NCI-H2227 (cell line): ENCODE results near the gene NUDT3.
"Not testable (repeated sequence)": the region's sequence is repeated elsewhere in the genome, so short reads cannot be mapped to it uniquely, and the experiment has no call there.

ENCODE experiments used
- DNase-seq: peaks from one replicate; lab custom pipeline; 2025; ENCODE audit not compliant: unreplicated experiment; lab: John Stamatoyannopoulos, UW

NUDT3 gene

DNA sequence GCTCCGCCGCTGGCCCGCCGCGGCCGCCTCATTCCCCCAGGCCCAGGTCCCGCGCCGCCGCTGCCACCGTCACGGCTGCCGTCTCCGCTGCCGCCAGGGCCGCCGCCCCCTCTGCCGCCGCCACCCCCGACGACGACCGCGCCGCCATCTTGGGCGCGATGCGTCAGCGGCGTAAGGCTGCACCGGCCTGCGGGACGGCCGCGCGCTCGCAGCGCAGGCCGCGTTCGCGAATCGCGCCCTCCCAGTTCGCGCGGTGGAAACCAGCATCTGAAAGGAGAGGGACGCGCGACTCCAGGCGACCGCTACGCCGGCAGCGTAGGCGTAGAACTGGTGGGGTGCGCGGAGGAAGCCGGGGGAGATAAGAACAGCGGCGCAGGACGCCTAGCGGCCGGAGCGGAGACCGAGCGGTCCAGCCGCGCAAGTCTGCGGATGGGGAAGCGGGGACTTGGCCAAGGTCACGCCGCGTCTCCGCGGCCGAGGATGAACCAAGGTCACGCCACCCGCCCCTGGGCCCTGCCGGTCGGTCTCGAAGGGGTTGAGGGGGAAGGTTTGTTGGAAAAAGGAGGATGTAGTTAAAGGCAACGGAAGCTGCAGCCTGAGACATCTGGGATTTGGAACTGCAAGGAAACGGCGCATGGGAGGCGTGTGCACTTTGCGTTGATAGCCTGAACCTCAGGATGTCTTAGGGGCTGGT lies at the start of gene NUDT3:
NUDT3 (minus strand) TSS at position 173 of the 694 bp plus-strand sequence. CDS start 307 bp downstream, outside the sequence.
- peak; percentile 98 for DNase-seq

DNA sequence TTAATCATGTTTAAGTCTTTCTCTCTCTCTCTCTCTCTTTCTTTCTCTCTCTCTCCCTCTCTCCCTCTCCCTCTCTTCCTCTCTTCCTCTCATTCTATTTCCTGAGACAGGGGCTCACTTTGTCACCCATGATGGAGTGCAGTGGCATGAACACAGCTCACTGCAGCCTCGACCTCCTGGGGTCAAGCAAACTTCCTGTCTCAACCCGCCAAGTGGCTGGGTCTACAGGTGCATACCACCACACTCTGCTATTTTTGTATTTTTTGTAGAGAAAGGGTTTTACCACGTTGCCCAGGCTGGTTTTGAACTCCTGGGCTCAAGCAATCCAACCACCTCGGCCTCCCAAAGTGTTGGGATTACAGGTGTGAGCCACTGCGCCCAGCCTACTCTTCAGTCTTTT lies 49.1 kb upstream of the NUDT3 start:
- DNase-seq, result no peak

DNA sequence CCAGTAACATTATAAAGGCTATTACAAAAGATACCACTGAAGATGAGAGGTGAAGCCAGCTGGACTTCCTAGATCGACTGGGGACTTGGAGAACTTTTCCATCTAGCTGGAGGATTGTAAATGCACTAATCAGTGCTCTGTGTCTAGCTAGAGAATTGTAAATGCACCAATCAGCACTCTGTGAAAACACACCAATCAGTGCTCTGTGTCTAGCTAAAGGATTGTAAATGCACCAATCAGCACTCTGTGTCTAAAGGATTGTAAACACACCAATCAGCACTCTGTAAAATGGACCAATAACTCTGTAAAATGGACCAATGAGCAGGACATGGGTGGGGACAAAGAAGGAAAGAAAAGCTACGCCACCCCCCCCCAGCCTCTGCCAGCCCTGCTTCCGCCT lies 47.0 kb upstream of the NUDT3 start:
- no peak for DNase-seq

DNA sequence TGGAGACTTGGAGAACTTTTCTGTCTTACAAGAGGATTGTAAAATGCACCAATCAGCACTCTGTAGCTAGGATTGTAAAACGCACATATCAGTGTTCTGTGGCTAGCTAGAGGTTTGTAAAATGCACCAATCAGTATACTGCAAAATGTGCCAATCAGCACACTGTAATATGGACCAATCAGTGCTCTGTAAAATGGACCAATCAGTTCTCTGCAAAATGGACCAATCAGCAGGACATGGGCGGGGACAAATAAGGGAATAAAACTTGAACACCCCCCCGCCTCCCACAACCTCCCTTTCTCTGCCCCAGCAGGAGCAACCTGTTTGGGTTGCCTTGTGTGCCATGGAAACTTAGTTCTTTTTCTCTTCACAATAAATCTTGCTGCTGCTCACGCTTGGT lies 46.2 kb upstream of the NUDT3 start:
- no peak for DNase-seq

DNA sequence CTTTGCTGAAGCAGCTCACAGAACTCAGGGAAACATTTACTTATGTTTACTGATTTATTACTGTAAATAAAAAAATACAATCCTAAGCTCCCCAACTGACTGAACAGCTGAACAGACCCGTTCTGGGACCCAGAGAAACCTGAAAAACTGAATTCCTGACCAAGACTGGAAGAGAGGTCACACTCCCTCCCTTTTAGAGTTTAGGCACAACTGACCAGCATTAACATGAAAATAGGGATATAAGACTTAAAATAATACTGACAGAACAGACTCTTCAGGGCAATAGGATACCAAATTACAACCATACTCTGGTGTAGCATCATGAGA lies 45.1 kb upstream of the NUDT3 start:
- no peak for DNase-seq

DNA sequence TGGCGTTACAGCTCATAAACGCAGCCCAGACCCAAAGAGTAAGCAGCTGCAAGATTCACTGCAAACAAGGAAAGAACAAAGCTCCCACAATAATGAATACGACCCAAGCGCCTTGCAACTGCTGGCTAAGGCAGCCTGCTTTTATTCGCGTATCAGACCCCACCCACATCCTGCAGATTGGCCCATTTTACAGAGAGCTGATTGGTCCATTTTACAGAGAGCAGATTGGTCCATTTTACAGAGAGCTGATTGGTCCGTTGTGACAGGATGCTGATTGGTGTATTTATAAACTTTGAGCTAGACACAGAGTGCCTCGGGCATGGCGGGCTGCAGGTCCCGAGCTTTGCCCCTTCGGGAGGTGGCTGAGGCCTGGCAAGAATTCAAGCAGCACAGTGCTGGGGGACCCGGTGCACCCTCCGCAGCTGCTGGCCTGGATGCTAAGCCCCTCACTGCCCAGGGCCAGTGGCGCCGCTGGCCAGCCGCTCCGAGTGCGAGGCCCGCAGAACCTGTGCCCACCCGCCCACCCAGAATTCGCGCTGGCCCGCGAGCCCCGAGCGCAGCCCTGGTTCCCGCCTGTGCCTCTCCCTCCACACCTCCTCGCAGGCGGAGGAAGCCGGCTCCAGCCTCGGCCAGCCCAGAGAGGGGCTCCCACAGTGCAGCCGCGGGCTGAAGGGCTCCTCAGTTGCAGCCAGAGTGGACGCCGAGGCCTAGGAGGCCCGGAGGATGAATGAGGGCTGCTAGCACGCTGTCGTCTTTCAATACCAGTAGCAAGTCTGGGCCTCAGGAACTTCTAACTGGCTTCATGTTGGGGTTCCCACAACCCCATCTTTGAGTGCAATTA lies 44.6 kb upstream of the NUDT3 start:
- no peak for DNase-seq

DNA sequence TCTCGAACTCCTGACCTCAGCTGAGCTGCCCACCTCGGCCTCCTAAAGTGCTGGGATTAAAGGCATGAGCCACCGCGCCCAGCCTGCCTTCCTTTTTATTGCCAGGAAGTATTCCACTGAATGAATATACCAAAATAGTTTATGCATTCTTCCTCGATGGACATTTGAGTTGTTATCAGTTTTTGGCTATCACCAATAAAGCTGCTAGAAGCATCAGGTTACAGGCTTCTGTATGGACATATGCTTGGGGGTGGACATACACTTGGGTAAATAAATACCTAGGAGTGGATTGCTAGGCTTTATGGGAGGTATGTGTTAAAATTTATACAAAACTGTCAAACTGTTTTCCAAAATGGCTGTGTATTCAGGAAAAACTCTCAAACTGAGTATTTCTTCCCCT lies 43.4 kb upstream of the NUDT3 start:
- no peak for DNase-seq

DNA sequence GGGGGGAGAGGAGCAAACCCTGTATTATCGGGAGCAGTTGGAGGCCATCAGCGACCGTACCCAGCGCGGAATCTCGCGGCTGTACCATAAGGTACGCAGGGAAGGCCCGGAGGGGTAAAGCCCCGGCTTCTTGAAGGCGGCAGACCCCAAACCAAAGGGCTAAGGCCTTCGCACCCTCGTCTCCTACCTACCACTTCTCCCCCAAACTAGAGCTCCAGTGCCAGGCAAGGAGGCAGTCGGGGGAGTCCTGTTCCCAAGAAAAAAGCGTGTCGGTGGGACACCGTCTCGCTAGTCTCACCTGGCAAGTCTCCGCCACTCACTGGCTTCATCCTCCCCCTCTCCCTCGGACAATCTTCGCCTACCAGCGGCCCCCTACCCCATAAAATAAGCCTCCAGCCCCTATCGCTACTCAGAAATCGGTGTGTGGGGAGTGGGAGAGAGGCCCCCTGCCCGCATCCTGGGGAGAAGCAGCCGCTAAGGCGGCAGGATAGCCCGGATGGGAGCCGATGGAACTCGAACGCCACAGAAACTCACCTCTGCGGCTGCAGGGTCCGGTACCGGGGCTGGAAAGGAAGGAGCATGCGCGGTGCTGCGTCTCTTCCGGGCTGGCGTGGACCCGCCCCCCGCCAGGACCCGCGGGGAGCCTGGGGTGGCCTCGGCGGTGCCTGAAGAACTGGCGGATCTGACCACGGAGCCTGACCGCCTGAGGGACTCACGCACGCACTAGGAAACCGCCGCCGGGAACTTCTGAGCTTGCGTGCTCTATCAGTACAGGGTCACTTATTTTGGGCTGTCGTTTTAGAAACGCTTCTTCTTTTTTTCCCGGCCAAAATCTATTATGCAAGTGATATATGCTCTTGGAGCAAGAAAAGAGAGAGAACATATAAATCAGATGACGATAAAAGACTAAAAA lies 33.3 kb upstream of the NUDT3 start, which contains the start of gene RPS10:
RPS10 (minus strand) TSS at position 572 of the 913 bp plus-strand sequence. CDS start 848 bp downstream, outside the sequence.
- peak; percentile 96 for DNase-seq

DNA sequence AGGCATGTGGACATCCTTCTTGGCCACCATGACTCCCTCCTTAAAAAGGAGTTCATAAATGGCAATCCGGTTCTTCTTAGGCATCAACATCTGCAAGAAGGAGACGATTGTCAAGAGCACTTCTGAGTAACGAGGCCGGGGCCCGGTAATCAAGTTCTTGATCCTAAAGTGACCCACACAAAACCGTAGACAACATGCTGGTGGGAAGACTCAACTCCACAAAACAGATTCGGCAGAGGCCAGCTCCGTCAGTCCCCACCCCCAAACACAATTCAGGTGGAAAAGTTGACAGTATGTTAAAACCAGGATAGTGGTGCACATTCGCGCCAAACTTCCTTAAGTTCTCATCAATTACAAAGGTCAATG lies 32.6 kb upstream of the NUDT3 start:
- DNase-seq, result no peak

DNA sequence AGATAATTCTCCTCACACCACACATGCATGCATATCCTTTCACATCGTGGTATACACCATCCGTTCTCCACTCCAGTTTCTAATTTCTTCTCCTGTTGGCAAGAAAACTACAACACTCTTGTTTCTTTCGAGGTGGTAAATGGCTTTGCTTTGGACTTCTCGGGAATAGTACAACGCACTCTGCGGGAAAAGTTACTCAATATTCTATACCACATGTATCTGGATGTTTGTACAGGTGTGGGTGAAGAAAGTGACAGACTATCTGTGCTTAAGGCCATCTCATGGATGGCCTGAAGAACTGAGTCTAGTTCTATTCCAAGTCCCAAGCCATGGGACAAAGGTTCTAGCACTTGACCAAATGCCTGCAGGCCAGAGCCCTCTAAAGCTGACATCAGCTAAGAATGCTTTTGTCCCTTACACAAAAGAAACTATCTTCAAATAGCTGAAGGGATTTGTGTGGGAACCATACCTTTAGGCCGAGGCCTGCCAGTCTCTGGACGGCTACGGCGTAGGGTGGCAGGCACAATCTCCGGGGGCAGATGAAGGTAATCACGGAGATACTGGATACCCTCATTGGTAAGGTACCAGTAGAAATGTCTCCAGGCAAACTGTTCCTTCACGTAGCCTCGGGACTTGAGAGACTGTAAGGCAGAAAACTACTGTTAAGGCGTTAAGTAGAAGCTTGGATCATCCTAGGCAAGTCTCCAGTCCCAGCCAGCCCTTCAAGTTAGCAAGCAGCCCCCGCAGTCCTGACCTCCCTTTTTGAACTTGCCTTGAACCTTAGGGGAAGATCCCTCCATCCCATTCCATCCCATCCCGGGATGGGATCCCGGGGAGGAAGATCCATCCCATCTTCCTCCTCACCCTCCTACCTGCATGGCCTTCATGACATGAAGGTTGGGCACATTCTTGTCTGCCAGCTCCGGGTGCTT lies 32.0 kb upstream of the NUDT3 start:
- DNase-seq, result no peak

DNA sequence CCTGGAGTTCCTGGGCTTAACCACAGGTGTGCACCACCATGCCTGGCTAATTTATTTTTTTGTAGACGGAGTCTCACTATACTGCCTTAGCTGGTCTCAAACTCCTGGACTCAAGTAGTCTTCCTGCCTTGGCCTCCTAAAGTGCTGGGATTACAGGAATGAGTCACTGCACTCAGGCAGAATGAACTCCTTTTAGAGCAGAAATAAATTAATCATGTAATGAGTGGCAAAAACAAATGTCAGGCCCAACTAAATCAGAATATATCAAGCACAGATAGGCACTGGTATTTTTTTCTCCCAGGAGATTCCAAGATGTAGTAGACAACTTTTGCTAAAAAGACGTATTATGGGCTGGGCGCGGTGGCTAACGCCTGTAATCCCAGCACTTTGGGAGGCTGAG lies 30.8 kb upstream of the NUDT3 start:
- no peak for DNase-seq

DNA sequence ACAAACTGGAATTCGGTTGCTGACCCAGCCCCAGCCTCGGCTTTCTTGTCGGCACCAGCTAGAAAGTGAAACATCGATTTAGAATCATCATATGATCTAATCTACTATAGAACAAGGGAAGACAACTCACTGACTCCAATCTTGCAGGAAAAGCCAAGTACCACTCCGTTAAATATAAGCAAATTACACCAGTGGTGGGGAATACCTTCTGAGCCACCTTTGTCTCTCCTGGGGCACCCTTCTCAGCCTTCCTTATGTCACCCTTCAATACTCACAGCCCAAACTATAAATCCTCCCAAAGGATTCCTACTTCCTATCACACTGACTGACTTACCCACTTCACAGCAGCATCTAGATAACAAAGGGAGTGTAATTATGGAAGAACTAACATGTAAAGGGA lies 25.9 kb upstream of the NUDT3 start:
- no peak for DNase-seq

DNA sequence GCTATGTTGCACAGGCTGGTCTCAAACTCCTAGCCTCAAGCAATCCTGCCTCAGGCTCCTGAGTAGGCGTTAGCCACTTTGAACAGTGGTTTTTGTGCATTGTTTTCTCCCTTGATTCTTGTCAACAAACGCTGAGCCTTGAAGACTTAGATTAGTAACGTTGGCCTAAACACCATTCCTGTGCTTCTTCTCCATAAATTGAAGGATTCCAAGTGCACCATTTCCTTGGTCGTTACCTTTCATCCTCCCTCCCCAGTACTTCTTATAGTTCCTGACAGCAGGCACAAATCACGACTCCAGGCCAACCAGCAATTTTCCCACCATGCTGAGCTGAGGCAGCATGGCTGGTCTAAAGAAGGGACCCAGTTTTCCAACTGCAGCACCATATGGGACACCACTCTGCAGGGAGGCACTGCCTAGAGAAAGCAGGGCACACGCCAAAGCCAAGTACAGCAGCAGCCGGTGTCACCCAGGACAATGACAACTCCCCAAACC lies 24.5 kb upstream of the NUDT3 start:
- no peak for DNase-seq

DNA sequence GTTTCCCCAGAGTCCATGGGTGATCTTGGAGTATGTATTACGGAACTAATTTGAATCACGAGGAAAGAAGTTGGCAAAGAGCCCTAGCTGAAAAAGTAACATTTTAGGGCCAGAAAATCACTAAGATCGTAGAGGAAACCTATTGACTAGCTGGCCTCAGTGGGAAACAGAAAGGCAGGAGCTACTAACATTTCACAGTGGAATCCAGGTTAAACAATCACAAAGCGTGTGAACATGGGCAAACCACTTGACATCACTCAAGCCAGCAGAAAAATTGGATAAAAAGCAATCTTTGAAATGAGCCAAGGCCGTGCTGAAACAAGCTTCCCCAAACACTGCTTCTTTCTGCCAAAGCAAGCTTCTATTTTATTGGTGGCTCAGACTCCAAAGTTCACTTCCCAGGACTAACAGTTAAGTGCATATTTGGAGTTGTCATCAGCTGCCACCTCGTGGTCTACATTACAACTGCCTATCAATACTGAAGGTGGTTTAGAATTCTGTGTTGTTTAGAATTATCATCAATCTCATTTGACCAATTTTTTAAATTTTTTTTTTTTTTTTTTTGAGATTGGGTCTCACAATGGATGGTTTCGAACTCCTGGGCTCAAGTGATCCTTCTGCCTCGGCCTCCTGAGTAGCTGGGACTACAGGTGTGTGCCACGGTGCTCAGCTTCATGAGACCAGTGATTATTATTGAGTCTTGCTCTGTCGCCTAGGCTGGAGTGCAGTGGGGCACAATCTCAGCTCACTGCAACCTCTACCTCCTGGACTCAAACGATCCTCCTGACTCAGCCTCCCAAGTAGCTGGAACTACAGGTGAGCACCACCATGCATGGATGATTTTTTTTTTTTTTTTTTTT lies 22.8 kb upstream of the NUDT3 start:
- DNase-seq, result peak; percentile 43

DNA sequence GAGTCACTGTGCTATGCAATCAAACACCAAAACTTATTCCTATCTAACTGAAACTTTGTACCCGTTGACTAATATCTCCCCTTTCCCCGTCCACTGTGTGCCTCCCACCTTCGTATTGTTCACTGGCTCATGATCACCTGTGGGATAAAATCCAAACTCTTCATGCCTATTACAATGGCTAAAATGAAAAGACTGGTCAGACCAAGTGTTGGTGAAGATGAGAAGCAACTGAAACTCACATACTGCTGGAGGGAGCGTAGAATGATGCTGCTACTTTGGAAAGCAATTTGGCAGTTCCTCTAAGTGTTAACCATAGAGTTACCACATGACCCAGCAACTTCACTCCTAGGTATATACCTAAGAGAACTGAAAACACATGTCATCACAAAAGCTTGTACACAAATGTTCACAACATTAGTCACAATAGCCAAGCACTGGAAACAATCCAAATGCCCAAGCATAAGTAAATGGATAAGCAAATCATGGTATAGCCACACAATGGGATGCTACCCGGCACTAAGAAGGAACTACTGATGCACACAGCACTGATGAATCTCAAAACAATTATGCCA lies 20.3 kb upstream of the NUDT3 start:
- DNase-seq, result no peak

DNA sequence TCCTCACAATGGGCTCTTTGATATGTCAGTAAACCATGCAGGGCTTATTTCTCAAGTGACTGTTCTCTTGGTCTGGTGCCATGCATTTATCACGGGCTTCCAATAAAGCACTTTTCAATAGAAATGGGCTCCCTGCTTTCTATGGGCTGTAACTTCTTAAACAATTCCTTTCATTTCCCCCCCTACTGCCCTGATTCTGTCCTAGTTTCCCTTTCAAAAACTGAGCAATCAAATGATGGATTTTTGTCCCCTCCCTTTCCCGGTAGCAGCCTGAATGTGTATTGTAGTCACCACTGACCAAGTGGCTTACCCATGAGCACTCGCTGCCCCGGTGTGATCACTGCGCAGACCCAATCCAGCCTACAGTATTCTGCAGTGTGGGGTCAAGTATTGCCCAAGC lies 19.5 kb upstream of the NUDT3 start:
- no peak for DNase-seq

DNA sequence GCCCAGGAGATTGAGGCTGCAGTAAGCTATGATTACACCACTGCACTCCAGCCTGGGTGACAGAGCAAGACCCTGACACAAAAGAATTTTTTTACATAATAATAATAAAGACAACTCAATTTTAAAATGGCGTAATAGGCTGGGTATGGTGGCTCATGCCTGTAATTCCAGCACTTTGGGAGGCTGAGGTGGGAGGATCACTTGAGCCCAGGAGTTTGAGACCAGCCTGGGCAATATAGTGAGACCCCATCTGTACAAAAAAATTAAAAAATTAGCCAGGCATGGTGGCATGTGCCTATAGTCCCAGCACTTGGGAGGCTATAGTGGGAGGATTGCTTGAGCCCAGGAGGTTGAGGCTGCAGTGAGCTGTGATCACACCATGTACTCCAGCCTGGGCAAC lies 15.4 kb upstream of the NUDT3 start:
- not testable (repeated sequence) for DNase-seq

DNA sequence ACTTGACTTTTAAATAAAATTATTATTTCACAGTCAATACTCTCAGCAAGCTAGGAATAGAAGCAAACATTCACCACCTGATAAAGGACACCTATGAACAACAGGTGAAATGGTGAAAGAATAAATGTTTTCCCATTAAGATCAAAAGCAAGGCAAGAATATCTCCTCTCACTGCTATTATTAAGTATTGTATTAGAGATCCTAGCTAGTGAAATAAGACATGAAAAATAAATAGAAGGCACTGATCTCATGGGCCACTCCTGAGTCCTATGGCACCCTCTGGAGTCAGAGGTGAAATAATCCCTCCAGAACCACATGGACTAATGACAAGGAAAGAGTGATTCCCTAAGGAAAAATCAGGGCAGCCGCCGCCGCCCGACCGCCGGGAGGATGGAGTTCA lies 4.0 kb upstream of the NUDT3 start:
- DNase-seq, result no peak

DNA sequence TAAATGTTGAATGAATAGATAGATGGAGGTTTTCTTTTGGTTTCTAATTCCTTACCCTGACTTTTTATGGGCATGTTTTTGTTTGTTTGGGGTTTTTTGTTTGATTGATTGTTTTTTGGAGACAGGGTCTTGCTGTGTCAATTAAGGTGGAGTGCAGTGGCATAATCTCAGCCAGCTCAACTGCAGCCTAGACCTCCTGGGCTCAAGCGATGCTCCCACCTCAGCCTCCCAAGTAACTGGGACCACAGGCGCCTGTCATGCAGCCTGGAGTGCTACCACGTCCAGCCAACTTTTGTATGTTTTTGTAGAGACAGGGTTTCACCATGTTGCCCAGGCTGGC lies 1.5 kb upstream of the NUDT3 start:
- DNase-seq, result no peak
